HG03064 (cell line): ENCODE data around the gene SFXN2.

ENCODE experiments used
- ATAC-seq: cut with Tn5 transposase; IDR thresholded peaks from one replicate; pipeline ENCODE4 v1.9.1; 2021; ENCODE audit warnings: low read depth; ENCODE audit not compliant: unreplicated experiment

Gene SFXN2

GRCh38 chr10:102775201-102775934 is 60.9 kb downstream of the SFXN2 start:
- no peak for ATAC-seq

GRCh38 chr10:102775935-102776669 is 61.7 kb downstream of the SFXN2 start:
- no peak for ATAC-seq

- no peak for ATAC-seq
Observed at GRCh38 chr10:102776779-102777456, 62.5 kb downstream of the SFXN2 start.

DNA sequence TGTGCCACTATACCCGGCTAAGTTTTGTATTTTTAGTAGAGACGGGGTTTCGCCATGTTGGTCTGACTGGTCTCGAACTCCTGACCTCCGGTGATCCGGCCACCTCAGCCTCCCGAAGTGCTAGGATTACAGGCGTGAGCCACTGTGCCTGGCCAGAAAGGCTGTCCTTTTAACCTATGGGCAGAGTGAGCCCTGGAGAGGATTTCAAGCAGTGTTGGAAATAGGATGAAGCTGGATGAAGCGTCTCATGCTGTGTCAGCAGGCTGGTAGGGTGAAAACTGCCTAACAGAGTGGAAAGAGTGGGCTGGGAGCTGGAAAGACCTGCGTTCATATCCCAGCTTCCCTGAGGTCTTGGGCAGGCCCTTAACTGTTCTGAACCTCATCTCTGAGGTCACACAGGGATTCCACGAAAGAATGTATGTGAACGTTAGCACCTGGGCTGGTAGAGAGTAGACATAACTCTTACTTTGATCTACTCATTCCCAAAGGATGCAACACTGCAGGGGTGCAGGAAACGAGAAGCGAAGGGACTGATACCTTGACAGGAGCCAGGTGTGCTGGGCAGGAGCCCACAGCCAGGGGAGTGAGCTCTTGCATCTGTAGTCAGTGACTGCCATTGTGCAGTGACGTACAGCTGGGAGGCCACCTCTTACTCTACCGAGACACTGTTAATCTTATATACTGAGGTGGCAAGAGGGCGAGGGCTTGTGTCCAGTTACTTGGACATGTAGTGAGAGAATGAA is 63.4 kb downstream of the SFXN2 start:
- no peak for ATAC-seq

- ATAC-seq, result no peak
Observed at GRCh38 chr10:102778781-102779180, 64.3 kb downstream of the SFXN2 start.

DNA sequence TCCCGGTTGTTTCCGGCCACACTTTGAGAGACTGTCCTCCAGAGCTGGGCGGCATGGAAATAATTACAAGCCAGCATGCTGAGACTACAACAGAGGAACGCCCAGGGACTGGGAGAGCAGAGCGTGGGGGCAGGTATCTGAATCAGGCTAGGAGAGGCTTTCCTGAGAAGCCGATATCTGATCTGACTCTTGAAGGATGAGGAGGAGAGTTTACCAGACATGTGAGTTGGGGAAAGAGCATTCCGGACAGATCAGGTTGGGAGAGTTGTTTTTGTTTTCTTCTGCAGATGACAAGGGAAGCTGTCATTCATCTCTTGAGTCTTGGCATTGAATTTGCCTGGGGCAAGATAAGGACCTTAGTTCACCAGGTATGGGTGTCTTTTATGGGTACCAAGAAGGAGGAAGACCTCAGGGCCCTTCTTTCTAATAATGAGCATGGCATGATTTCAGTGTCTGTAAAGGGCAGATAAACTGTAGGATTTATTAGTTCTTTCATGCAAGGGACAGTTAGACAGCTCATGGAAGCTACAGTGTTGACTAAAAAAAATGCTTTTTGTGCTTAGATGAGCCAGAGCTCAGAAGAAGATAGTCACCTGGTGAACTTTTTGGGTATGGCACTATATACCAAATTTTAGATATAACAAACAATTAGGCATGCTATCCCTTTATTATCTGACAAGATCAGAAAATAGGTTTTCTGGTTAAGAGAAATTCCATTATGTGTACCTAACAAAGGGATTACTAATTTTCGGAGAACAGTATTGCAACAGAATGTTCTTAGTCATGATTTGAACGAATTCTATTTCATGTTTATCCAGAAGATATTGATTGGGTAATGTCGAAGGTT is 65.5 kb downstream of the SFXN2 start:
- no peak for ATAC-seq

- ATAC-seq, result no peak
Observed at GRCh38 chr10:102780527-102780808, 66.0 kb downstream of the SFXN2 start.

DNA sequence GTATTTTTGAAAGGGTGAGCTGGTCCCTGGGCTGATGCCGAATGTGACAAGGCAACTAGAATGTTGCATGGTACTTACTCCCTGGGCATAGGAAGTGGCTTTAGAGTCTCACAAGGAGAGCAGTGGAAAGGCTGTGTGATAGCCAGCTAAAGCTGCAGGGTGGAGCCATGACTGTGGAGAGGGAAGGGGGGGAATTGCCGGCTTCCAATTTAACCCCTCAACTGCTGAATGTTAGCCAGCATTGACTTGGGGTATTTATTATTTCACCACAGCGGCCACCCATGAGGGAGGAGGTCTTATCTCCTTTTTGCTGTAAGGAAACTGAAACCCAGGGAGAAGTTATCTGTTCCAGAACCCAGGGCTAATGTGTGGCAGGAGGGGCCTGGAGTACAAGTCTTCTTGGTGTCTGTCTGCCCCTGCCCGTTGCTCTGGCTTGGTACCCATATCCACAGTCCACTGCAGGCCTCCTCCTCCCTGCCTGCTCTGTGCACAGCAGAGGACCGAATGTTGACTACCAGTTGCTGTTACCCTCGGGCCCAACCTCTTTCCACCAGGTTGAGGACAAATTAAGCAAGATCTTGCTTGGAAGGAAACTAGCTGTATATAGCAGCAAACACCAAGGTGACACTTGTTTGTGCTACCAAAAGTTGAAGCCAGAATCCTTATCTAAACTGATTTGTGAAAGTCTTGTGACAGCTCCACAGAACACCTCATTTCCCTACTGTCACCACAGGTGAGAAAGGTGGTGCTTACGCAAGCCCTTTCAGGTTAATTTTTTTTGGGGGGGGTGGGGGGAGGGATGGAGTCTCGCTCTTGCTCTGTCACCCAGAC is 66.9 kb downstream of the SFXN2 start:
- no peak for ATAC-seq

DNA sequence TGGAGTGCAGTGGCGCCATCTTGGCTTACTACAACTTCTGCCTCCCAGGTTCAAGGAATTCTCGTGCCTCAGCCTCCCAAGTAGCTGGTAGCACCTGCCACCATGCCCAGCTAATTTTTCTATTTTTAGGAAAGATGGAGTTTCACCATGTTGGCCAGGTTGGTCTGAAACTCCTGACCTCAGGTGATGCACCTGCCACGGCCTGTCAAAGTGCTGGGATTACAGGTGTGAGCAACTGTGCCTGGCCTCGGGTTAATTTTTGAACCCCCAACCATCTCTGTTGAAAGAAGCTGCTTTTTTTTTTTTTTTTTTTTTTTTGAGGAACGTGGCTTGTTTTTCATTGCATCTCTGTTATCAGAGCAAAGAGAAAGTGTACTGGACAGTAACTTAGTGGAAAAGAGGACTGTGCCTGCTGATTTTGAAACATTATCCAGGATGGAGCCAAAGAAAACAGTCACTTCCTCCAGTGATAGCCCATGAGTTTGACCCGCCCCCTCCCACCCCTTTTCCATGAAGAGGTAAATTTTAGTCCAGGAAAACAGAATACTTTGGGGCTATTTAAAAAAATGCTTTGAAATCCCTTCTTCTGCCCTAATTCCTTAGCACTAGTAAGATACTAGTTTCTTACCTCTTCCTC is 67.6 kb downstream of the SFXN2 start:
- no peak for ATAC-seq

DNA sequence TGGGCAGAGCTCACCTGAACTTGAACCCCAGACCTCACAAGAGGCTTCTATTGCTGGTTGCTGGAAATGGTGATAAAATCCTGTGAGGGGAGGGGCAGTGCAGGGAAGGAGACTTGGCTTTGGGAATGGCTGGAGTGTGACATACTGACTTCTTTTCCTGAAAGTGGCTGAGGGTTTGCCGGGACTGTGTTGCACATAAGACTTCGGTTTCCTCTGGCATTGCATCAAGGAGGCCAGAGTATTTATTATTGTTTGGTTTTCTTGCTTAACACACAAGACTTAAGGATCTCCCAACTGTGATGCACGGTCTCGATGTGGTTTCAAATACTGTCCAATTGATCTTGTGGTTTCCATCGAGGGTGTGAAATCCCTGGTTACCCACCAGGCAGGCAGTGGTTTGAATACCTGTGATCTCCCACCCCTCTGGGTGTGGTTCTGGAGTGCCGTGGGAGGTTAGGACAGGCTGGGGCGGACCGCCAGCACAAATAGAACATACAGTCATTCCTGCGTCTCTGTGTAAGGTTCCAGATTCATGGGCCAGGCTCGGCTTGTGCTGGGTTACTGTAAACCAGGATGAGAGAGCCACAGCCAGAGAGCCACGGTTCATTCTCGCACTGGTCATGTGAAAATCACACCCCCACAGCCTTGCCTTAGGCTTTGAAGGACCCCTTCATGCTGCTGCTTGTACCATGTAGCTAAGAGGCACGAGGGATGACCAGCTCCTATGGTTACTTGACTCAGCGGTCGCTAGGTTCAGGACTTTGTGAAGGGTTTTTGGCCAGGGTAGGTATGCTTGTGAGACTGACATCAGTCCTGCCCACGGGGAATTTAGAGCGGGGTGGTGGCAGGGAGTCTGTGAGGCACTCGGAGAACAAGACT is 68.5 kb downstream of the SFXN2 start:
- ATAC-seq, result no peak

DNA sequence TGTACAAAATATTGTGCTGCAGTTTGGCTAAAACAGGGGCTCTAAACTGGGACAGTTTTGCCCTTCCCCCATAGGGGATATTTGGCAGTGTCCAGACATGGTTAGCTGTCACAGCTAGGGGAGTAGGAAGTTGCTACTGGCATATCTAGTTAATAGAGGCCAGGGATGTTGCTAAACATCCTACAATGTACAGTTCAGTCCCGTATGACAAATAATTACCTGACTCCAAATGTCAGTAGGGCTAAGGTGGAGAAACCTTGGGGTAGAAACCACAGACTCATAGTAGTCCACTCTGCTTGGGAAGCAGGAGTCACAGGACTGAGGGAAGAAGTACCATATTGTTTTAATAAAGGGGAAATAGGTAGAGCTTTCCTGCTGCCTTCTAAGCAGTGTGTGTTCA is 69.1 kb downstream of the SFXN2 start:
- ATAC-seq, result no peak

GRCh38 chr10:102785818-102786217 is 71.4 kb downstream of the SFXN2 start:
- ATAC-seq, result no peak

DNA sequence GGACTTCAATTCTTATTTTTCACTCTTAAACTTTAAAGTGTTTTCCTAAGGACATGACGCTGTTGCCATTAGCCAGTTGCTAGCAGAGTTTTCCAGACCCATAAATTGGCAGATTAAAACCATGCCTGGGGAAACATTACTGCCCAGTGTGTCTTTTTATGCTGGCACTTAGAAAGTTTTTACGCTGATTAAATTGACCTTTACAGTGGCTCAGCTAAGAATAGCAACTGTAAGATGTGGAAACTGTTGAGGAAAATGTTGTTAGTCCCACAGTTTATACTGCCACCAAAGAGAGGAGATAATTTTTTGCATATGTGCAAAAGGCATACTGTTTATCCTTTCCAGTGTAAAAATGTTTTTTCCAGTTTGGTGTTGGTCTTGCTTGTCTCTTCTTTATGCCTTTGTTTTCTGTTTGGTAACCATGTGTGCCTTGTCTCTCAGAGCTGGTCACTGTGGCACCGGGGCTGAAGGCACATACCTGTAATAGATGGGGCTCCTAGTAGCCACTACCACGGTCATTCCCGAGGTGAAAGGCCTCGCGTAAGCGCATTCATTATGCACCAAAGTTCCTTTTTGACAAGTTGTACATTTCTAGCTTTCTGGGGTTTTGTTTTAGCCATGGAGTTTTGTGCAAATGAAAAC is 77.4 kb downstream of the SFXN2 start:
- no peak for ATAC-seq
